HFFc6 (cell line): ENCODE results near the gene APOL6. TPM values are rescaled to one million over a fixed set of nuclear protein-coding genes. Genes with fewer than 3 reads are reported as not detected.

Experiments used
- DNase-seq: peaks from one replicate; pipeline ENCODE4 v3.0.0-alpha.2; 2018
- H3K27ac Mint-ChIP-seq: 2 replicates; pipeline ENCODE4 v1.8.0; 2020; ENCODE audit warnings: mild to moderate bottlenecking, mixed read lengths
- H3K27me3 Mint-ChIP-seq: 2 replicates; pipeline ENCODE4 v1.8.0; 2021; ENCODE audit warnings: mild to moderate bottlenecking, moderate library complexity, mixed read lengths; ENCODE audit not compliant: insufficient read depth
- H3K36me3 Mint-ChIP-seq: 2 replicates; pipeline ENCODE4 v1.8.0; 2021; ENCODE audit warnings: low read depth, mixed read lengths
- H3K4me1 Mint-ChIP-seq: 2 replicates; pipeline ENCODE4 v1.8.0; 2020; ENCODE audit warnings: low read depth, mixed read lengths
- H3K4me3 Mint-ChIP-seq: 2 replicates; pipeline ENCODE4 v1.8.0; 2020; ENCODE audit warnings: mild to moderate bottlenecking, moderate library complexity, mixed read lengths
- H3K9me3 Mint-ChIP-seq: 2 replicates; pipeline ENCODE4 v1.8.0; 2020; ENCODE audit warnings: mild to moderate bottlenecking, mixed read lengths
- CTCF ChIP-seq: fragments of 200-600 bp; sonication (generic); IDR thresholded peaks from 2 replicates; pipeline ENCODE4 v1.5.0; 2021; ENCODE audit warnings: antibody characterized with exemption, mild to moderate bottlenecking
- total RNA-seq, 6 experiments: library from RNA; stranded (reverse); fragmentation: NEBNext Ultra II Directional; extraction: Animal tissue kit (Norgen Biotek cat#: 25700); gene quantifications; 2 replicates in 1 of 6; 3 replicates in 5 of 6; pipeline ENCODE4 v1.2.3, GENCODE V29; 2021

The APOL6 gene
- total RNA-seq, 6 experiments from 2014 or later, result 1.4 to 3.6 (median 3.4) TPM

DNA sequence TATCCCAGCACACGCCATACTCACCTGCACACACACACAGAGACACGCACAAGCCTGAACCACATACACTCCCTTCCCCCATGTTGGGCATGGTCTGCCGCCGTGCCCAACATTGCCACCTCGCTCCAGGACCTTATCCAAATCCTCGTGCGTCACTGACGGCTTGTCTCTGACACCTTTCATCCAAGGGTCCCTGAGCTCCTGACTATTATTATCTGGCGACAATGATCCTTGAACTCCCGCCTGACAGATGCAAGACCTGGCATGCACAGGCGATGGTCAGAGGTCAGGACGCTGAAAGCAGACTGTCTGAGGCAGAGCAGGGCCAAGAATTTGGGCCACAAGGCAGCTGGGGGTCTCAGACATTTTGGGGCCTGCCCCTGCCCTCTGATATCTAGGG is 35.3 kb upstream of the APOL6 start:
- Mint-ChIP-seq H3K36me3 (no peaks in the 10 kb centered on the region), H3K27me3 (peaks cover 30% of the 10 kb centered on the region), H3K4me3 (no peak overlapping the region), H3K9me3 (no peaks in the 10 kb centered on the region), H3K4me1 (no peaks in the 10 kb centered on the region), H3K27ac (no peak overlapping the region)
- no peak for TF ChIP-seq CTCF
- DNase-seq, result no peak

DNA sequence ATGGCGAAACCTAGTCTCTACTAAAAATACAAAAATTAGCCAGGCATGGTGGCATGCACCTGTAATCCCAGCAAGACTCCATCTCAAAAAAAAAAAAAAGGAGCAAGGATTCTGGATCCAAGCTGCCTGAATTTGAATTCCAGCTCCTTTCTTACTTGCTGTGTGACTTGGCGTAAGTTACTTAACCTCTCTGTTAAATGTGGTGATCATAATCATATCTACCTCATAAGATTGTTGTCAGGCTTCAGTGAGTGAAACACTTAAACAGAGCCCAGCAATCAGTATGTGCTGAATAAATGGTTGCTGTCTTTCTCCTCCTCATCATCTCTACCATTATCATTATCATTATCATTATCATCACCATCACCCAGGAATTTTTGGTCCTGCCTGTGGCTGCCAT is 33.8 kb upstream of the APOL6 start:
- Mint-ChIP-seq H3K27ac (no peak overlapping the region), H3K36me3 (no peaks in the 10 kb centered on the region), H3K9me3 (no peaks in the 10 kb centered on the region), H3K27me3 (peaks cover 16% of the 10 kb centered on the region), H3K4me3 (no peak overlapping the region), H3K4me1 (no peaks in the 10 kb centered on the region)
- no peak for TF ChIP-seq CTCF
- DNase-seq, result no peak

- no peak for TF ChIP-seq CTCF
- DNase-seq, result no peak
- Mint-ChIP-seq H3K36me3 (no peaks in the 10 kb centered on the region), H3K27ac (no peak overlapping the region), H3K27me3 (peaks cover 14% of the 10 kb centered on the region), H3K4me1 (no peaks in the 10 kb centered on the region), H3K9me3 (no peaks in the 10 kb centered on the region), H3K4me3 (no peak overlapping the region)
Measured at GRCh38 chr22:35615156-35615555, 33.1 kb upstream of the APOL6 start.

DNA sequence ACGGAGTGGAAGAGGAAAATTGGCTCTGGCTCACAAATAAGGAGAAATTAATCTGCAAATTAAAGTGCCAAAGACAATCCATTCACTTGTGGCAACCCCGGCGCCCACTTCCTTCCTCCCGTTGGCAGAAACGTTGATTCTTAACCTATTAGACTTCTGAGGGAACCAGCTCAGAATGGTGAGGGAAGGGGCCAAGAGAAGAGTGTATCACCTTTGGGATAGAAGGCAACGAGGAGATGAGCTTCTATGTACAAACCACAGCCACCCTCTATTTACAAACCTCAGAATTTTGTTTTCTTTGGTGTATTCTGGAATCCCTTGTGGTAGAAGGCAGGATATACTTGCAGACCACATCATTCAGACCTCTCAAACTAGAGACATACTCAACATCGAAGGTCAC is 32.2 kb upstream of the APOL6 start:
- no peak overlapping the region for H3K4me3 Mint-ChIP-seq
- no peak overlapping the region for H3K27ac Mint-ChIP-seq
- H3K27me3 Mint-ChIP-seq, result peaks cover 11% of the 10 kb centered on the region
- 0 out of 2 replicates have a peak, but pooled peaks cover 2% of the 10 kb centered on the region for H3K4me1 Mint-ChIP-seq
- TF ChIP-seq CTCF, result no peak
- DNase-seq, result peak; percentile 4
- H3K36me3 Mint-ChIP-seq, result no peaks in the 10 kb centered on the region
- H3K9me3 Mint-ChIP-seq, result no peaks in the 10 kb centered on the region

DNA sequence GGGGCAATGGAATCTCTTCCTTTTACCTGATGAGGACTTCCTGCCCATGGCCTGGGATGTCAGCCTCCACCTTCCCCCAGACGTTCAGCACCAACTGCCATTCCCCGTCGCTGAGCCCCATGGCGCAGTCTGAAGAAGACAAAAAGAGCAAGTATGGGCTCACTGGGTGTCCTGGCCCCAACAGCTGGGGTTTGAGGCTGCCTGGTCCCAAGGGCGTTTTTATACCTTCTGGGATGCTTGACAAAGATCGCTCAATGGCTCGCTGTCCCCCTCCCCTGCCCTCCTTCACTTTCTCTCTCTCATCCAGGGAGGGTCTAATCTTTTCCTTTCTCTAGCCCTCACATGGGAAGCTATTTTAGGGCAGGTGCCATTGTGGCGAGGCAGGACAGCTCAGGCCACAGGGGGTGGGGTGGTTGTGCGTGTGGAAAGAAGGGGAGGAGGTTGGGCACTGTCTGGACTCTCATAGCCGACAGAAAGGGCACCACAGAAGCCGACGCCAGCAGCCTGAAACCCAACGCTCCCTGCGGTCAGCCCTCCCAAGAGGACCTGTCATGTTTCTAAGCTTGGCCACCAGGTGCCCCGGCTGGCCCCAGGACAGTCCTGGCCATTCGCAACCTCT is 31.0 kb upstream of the APOL6 start, which contains the start of gene MB:
TSS of gene MB (minus strand) at position 193 of the 619 bp plus-strand sequence. CDS start at position 121, 72 bp downstream.
- no peak within 1 kb of the TSS for H3K27ac Mint-ChIP-seq
- H3K4me1 Mint-ChIP-seq, result 0 out of 2 replicates have a peak, but pooled peaks cover 5% of the 10 kb centered on the region
- H3K4me3 Mint-ChIP-seq, result no peak within 1 kb of the TSS

More for the DNA sequence above, 31.0 kb upstream of the APOL6 start, which contains the start of gene MB:
- H3K9me3 Mint-ChIP-seq, result no peaks in the 10 kb centered on the region
- TF ChIP-seq CTCF, result no peak
- peaks cover 9% of the 10 kb centered on the region for H3K27me3 Mint-ChIP-seq
- DNase-seq, result no peak
- H3K36me3 Mint-ChIP-seq, result no peaks in the 10 kb centered on the region
